DND-41 (cell line): ENCODE results near the gene FAM78A.

ENCODE experiments used
- ATAC-seq: fragments of 200-7000 bp; cut with Tn5 transposase; 3 replicates; pipeline ENCODE4 v1.9.1; 2021; ENCODE audit warnings: low read depth; ENCODE audit not compliant: insufficient read depth
- DNase-seq: peaks from one replicate; pipeline ENCODE4 v3.0.0-alpha.2; 2020
- H2AFZ ChIP-seq: 2 replicates; pipeline ENCODE4 v1.6.0; 2012; ENCODE audit warnings: low read depth, low read length
- H3K27ac ChIP-seq: 2 replicates; pipeline ENCODE4 v1.5.1; 2012; ENCODE audit warnings: low read length, inconsistent platforms
- H3K27me3 ChIP-seq: fragments of 200-600 bp; sonication (generic); 2 replicates; pipeline ENCODE4 v1.6.0; 2012; ENCODE audit warnings: low read length, mild to moderate bottlenecking, inconsistent platforms; ENCODE audit not compliant: insufficient read depth, poor library complexity
- H3K36me3 ChIP-seq: 2 replicates; pipeline ENCODE4 v1.5.1; 2012; ENCODE audit warnings: low read length, inconsistent platforms; ENCODE audit not compliant: insufficient read depth
- H3K4me1 ChIP-seq: 2 replicates; pipeline ENCODE4 v1.5.1; 2012; ENCODE audit warnings: mild to moderate bottlenecking, low read length; ENCODE audit not compliant: insufficient read depth
- H3K4me2 ChIP-seq: 2 replicates; pipeline ENCODE4 v1.6.0; 2012; ENCODE audit warnings: mild to moderate bottlenecking, moderate library complexity, low read length, inconsistent platforms; ENCODE audit not compliant: insufficient read depth
- H3K4me3 ChIP-seq, 2 experiments: fragments of 200-600 bp in 1 of 2; shearing (Covaris generic) in 1 of 2; 2 replicates each; pipeline ENCODE4 v1.5.1; 2012 to 2016; ENCODE audit warnings: inconsistent platforms in 2 of 2, low read length in 2 of 2, mild to moderate bottlenecking in 2 of 2, low read depth in 1 of 2, moderate library complexity in 1 of 2
- H3K79me2 ChIP-seq: 2 replicates; pipeline ENCODE4 v1.6.0; 2012; ENCODE audit warnings: low read length, inconsistent platforms; ENCODE audit not compliant: insufficient read depth
- H3K9ac ChIP-seq: 2 replicates; pipeline ENCODE4 v1.6.0; 2012; ENCODE audit warnings: low read depth, mild to moderate bottlenecking, inconsistent platforms, low read length, moderate library complexity
- H3K9me3 ChIP-seq: 2 replicates; pipeline ENCODE4 v1.5.1; 2012; ENCODE audit warnings: low read length, moderate library complexity, mild to moderate bottlenecking, inconsistent platforms; ENCODE audit not compliant: insufficient read depth, severe bottlenecking
- H4K20me1 ChIP-seq: 2 replicates; pipeline ENCODE4 v1.6.0; 2012; ENCODE audit warnings: low read length; ENCODE audit not compliant: insufficient read depth
- EZH2 ChIP-seq: IDR thresholded peaks from 3 replicates; pipeline ENCODE4 v1.6.1; 2012; ENCODE audit warnings: borderline replicate concordance, low read depth, mild to moderate bottlenecking, moderate library complexity, low read length, inconsistent platforms; ENCODE audit not compliant: severe bottlenecking
- TF ChIP-seq, protein P1 (sequence below): IDR thresholded peaks from 2 replicates; pipeline ENCODE4 v1.5.1; 2012; ENCODE audit warnings: borderline replicate concordance, low read length, moderate library complexity, mild to moderate bottlenecking; ENCODE audit not compliant: poor library complexity, severe bottlenecking; ENCODE audit errors: extremely low read depth

FAM78A gene

GRCh38 chr9:131309530-131310276, 33.4 kb upstream of the FAM78A start:
- Histone ChIP-seq H3K79me2 (no peaks in the 10 kb centered on the region), H4K20me1 (no peaks in the 10 kb centered on the region), H3K27ac (no peak overlapping the region), H2AFZ (no peak overlapping the region), H3K9me3 (no peaks in the 10 kb centered on the region), H3K27me3 (no peaks in the 10 kb centered on the region), H3K9ac (no peak overlapping the region), H3K4me3 (no peak overlapping the region), H3K36me3 (no peaks in the 10 kb centered on the region), H3K4me2 (no peak overlapping the region), H3K4me1 (peaks cover 10% of the 10 kb centered on the region)
- ATAC-seq: no peak
- no peak for TF ChIP-seq EZH2
- TF ChIP-seq, protein P1, sequence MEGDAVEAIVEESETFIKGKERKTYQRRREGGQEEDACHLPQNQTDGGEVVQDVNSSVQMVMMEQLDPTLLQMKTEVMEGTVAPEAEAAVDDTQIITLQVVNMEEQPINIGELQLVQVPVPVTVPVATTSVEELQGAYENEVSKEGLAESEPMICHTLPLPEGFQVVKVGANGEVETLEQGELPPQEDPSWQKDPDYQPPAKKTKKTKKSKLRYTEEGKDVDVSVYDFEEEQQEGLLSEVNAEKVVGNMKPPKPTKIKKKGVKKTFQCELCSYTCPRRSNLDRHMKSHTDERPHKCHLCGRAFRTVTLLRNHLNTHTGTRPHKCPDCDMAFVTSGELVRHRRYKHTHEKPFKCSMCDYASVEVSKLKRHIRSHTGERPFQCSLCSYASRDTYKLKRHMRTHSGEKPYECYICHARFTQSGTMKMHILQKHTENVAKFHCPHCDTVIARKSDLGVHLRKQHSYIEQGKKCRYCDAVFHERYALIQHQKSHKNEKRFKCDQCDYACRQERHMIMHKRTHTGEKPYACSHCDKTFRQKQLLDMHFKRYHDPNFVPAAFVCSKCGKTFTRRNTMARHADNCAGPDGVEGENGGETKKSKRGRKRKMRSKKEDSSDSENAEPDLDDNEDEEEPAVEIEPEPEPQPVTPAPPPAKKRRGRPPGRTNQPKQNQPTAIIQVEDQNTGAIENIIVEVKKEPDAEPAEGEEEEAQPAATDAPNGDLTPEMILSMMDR: no peak
- no peak for DNase-seq

DNA sequence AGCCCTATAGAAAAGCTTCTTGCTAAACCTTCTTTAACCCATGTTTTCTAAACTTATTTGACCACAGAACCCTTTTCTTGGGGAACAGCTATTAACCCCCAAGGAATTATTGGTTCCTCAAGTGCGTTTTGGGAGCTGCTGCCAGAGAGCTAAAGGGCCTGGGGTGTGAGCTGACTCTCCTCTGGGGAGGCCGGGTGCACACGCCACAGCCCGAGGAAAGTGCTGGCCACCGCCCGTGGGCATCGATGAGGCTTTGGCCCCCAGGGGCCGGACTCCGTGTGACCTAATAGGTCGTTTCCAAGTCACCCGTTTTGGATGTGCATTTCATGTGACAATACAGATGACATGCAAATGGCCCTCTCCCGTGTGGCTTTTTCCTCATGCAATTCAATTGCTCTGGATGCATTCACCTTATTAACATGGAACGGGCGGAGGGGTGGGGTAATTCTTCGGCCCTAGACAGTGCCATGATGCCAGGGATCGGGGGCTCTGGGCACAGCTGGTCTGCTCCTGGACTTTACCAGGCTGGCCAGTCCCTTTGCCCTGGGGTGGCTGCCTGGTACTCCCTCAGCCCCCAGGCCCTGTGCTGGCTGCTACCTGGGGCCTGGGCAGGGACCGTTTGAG, 32.7 kb upstream of the FAM78A start:
- Histone ChIP-seq H3K4me1 (peaks cover 10% of the 10 kb centered on the region), H3K79me2 (no peaks in the 10 kb centered on the region), H4K20me1 (no peaks in the 10 kb centered on the region), H3K27ac (no peak overlapping the region), H3K4me2 (no peak overlapping the region), H3K36me3 (no peaks in the 10 kb centered on the region), H3K9me3 (no peaks in the 10 kb centered on the region), H3K4me3 (no peak overlapping the region), H2AFZ (no peak overlapping the region), H3K9ac (no peak overlapping the region), H3K27me3 (no peaks in the 10 kb centered on the region)
- no peak for TF ChIP-seq EZH2
- TF ChIP-seq, protein P1: no peak
- no peak for DNase-seq
- no peak for ATAC-seq

DNA sequence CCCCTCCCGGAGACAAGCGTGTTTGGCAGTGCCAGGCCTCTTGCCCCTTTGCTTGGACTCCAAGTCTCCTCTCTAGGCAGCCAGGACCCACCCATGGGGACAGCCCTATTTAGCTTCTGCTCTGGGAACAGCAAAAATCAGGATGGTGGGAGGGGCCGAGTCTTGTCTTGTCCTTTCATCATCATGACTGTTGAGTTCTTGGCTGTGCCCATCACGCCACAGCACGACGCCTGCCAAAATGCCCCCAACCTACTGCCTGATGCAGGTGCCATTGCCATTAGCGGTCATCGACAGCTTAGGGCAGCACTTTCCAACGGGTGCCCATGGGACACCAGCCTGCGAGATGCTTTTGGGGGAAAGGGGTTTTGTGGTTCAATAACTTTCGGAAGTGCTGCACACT, 32.1 kb upstream of the FAM78A start:
- DNase-seq (no peak), ATAC-seq (no peak)
- peaks cover 10% of the 10 kb centered on the region for H3K4me1 ChIP-seq
- H3K4me3 ChIP-seq: no peak overlapping the region
- H2AFZ ChIP-seq: no peak overlapping the region
- TF ChIP-seq, protein P1: no peak
- TF ChIP-seq EZH2: no peak
- no peaks in the 10 kb centered on the region for H3K36me3 ChIP-seq
- no peak overlapping the region for H3K27ac ChIP-seq
- H3K4me2 ChIP-seq: no peak overlapping the region
- H3K79me2 ChIP-seq: no peaks in the 10 kb centered on the region
- no peaks in the 10 kb centered on the region for H3K27me3 ChIP-seq
- no peaks in the 10 kb centered on the region for H4K20me1 ChIP-seq
- no peaks in the 10 kb centered on the region for H3K9me3 ChIP-seq
- H3K9ac ChIP-seq: no peak overlapping the region
